H1 (cell line): ENCODE data around the gene GPR141. TPM values are rescaled to one million over a fixed set of nuclear protein-coding genes. Genes with fewer than 3 reads are reported as not detected.

ENCODE experiments used
- CTCF ChIA-PET: fragments of 300-600 bp; sonication (Branson Sonifier 250); formaldehyde crosslinking; loops from one replicate; lab custom pipeline; 2021; ENCODE audit not compliant: partially characterized antibody; lab: Charles Lee
- POLR2A ChIA-PET: fragments of 300-600 bp; sonication (Branson Sonifier 250); formaldehyde crosslinking; loops from one replicate; lab custom pipeline; 2021; ENCODE audit warnings: inconsistent platforms; ENCODE audit not compliant: partially characterized antibody; lab: Charles Lee
- DNase-seq, 2 experiments: peaks; one replicate each; pipeline versions ENCODE4 v3.0.0 to v3.0.0-alpha.2; 2010 to 2022; ENCODE audit warnings: low spot score in 2 of 2, low read depth in 1 of 2, mixed read lengths in 1 of 2
- FAIRE-seq: peaks from 2 replicates; lab custom pipeline; 2011; peaks lifted over from hg19 to GRCh38; lab: Jason Lieb, UNC
- H2AFZ ChIP-seq: 2 replicates; pipeline ENCODE4 v1.8.1; 2012; ENCODE audit warnings: low read length, inconsistent platforms
- H2AK5ac ChIP-seq: 2 replicates; pipeline ENCODE4 v1.6.1; 2013; ENCODE audit warnings: low read depth, low read length
- H2BK120ac ChIP-seq: replicated peaks from 2 replicates; pipeline ENCODE3; 2013; ENCODE audit warnings: low read depth, low read length, inconsistent platforms
- H2BK12ac ChIP-seq: 2 replicates; pipeline ENCODE4 v1.6.1; 2013; ENCODE audit warnings: low read depth, low read length
- H2BK15ac ChIP-seq: 2 replicates; pipeline ENCODE4 v1.6.1; 2013; ENCODE audit warnings: low read length
- H2BK20ac ChIP-seq: 2 replicates; pipeline ENCODE4 v1.6.1; 2013; ENCODE audit warnings: low read length
- H2BK5ac ChIP-seq: 2 replicates; pipeline ENCODE4 v1.6.1; 2013; ENCODE audit warnings: low read depth, low read length
- H3K14ac ChIP-seq: 2 replicates; pipeline ENCODE4 v1.6.1; 2013; ENCODE audit warnings: inconsistent platforms; ENCODE audit not compliant: insufficient read length
- H3K18ac ChIP-seq: 2 replicates; pipeline ENCODE4 v1.6.1; 2013; ENCODE audit warnings: low read length; ENCODE audit errors: extremely low read depth
- H3K23ac ChIP-seq: 2 replicates; pipeline ENCODE4 v1.6.1; 2013; ENCODE audit warnings: inconsistent platforms; ENCODE audit not compliant: insufficient read length
- H3K23me2 ChIP-seq: 2 replicates; pipeline ENCODE4 v1.6.1; 2013; ENCODE audit warnings: low read depth, low read length
- H3K27ac ChIP-seq: 2 replicates; pipeline ENCODE4 v1.6.1; 2011; ENCODE audit warnings: low read depth, low read length, inconsistent platforms
- H3K27me3 ChIP-seq, 4 experiments: replicated peaks in 1 of 4; 1 replicate in 1 of 4; 2 replicates in 3 of 4; pipeline versions ENCODE4 v1.6.1 to v1.8.1; 2011 to 2013; ENCODE audit warnings: low read length in 3 of 4, mild to moderate bottlenecking in 3 of 4, inconsistent platforms in 2 of 4, mixed read lengths in 2 of 4, moderate library complexity in 1 of 4; ENCODE audit not compliant: control insufficient read depth in 3 of 4, insufficient read depth in 3 of 4; ENCODE audit errors: extremely low read depth in 1 of 4
- H3K36me3 ChIP-seq, 4 experiments: 2 replicates each; pipeline versions ENCODE4 v1.6.1 to v1.8.1; 2011 to 2013; ENCODE audit warnings: mild to moderate bottlenecking in 4 of 4, low read length in 3 of 4, moderate library complexity in 2 of 4, control low read depth in 1 of 4, inconsistent platforms in 1 of 4; ENCODE audit not compliant: insufficient read depth in 4 of 4, control insufficient read depth in 2 of 4
- H3K4ac ChIP-seq: replicated peaks from 2 replicates; pipeline ENCODE3; 2013; ENCODE audit warnings: low read length, low read depth, mixed read lengths, inconsistent platforms; ENCODE audit not compliant: insufficient read length
- H3K4me1 ChIP-seq, 4 experiments: replicated peaks in 1 of 4; 1 replicate in 1 of 4; 2 replicates in 3 of 4; pipeline versions ENCODE4 v1.6.1 to v1.8.1; 2011 to 2013; ENCODE audit warnings: low read length in 3 of 4, inconsistent platforms in 2 of 4, mixed read lengths in 1 of 4; ENCODE audit not compliant: insufficient read depth in 4 of 4, control insufficient read depth in 3 of 4
- H3K4me2 ChIP-seq, 2 experiments: 2 replicates each; pipeline versions ENCODE4 v1.6.1 to v1.8.1; 2011 to 2013; ENCODE audit warnings: low read depth in 2 of 2, low read length in 2 of 2, control low read depth in 1 of 2, inconsistent platforms in 1 of 2, mild to moderate bottlenecking in 1 of 2; ENCODE audit not compliant: insufficient read depth in 1 of 2
- H3K4me3 ChIP-seq, 4 experiments: fragments of 200-600, 300-600 bp in 1 of 4; sonication (generic), shearing (Covaris generic), sonication (Bioruptor Twin) in 1 of 4; 2 replicates each; pipeline versions ENCODE4 v1.5.1 to v1.8.1; 2011 to 2016; ENCODE audit warnings: low read length in 4 of 4, low read depth in 3 of 4, control low read depth in 2 of 4, inconsistent platforms in 2 of 4, mild to moderate bottlenecking in 2 of 4, mixed read lengths in 1 of 4, moderate library complexity in 1 of 4; ENCODE audit not compliant: insufficient read depth in 2 of 4; ENCODE audit errors: extremely low read depth in 1 of 4
- H3K56ac ChIP-seq: replicated peaks from 2 replicates; pipeline ENCODE3; 2013; ENCODE audit warnings: low read depth, mild to moderate bottlenecking, mixed read lengths, low read length, inconsistent platforms; ENCODE audit not compliant: insufficient read length
- H3K79me1 ChIP-seq: 2 replicates; pipeline ENCODE4 v1.6.1; 2013; ENCODE audit warnings: low read depth, low read length, control low read depth
- H3K79me2 ChIP-seq, 2 experiments: 2 replicates each; pipeline versions ENCODE4 v1.6.1 to v1.8.1; 2012 to 2013; ENCODE audit warnings: low read length in 2 of 2, mild to moderate bottlenecking in 2 of 2, inconsistent platforms in 1 of 2; ENCODE audit not compliant: insufficient read depth in 2 of 2, control insufficient read depth in 1 of 2
- H3K9ac ChIP-seq, 4 experiments: replicated peaks in 1 of 4; 1 replicate in 1 of 4; 2 replicates in 3 of 4; pipeline versions ENCODE4 v1.6.1 to v1.8.1; 2011 to 2013; ENCODE audit warnings: low read depth in 3 of 4, low read length in 3 of 4, control low read depth in 2 of 4, mild to moderate bottlenecking in 2 of 4, moderate library complexity in 2 of 4, inconsistent platforms in 1 of 4; ENCODE audit errors: extremely low read depth in 1 of 4
- H3K9me3 ChIP-seq, 2 experiments: 2 replicates each; pipeline versions ENCODE4 v1.6.1 to v1.8.1; 2012 to 2013; ENCODE audit warnings: mild to moderate bottlenecking in 2 of 2, moderate library complexity in 2 of 2, control low read depth in 1 of 2, inconsistent platforms in 1 of 2, low read depth in 1 of 2, low read length in 1 of 2, mixed read lengths in 1 of 2; ENCODE audit not compliant: insufficient read depth in 2 of 2
- H4K20me1 ChIP-seq, 2 experiments: replicated peaks in 1 of 2; 2 replicates each; pipeline versions ENCODE3 to v1.8.1; 2011 to 2013; ENCODE audit warnings: inconsistent platforms in 2 of 2, low read length in 2 of 2, mild to moderate bottlenecking in 1 of 2; ENCODE audit not compliant: insufficient read depth in 2 of 2, control insufficient read depth in 1 of 2
- H4K5ac ChIP-seq: 2 replicates; pipeline ENCODE4 v1.6.1; 2013; ENCODE audit warnings: low read length, low read depth, mixed read lengths, inconsistent platforms; ENCODE audit not compliant: insufficient read length
- H4K8ac ChIP-seq: 2 replicates; pipeline ENCODE4 v1.8.0; 2013; ENCODE audit warnings: mild to moderate bottlenecking, moderate library complexity, low read length, inconsistent platforms; ENCODE audit not compliant: insufficient read depth; ENCODE audit errors: extremely low read depth
- H4K91ac ChIP-seq: replicated peaks from 2 replicates; pipeline ENCODE3; 2013; ENCODE audit warnings: low read length, mixed read lengths, inconsistent platforms; ENCODE audit not compliant: insufficient read length
- BCL11A ChIP-seq, 2 experiments: IDR thresholded peaks; one replicate each; pipeline ENCODE4 v1.6.1; 2011; ENCODE audit warnings: low read depth in 2 of 2, low read length in 2 of 2, mild to moderate bottlenecking in 2 of 2
- CBX5 ChIP-seq: fragments of 300-800, 300-1000 bp; sonication (generic); IDR thresholded peaks from 2 replicates; pipeline ENCODE4 v1.7.1; 2016; ENCODE audit warnings: antibody characterized with exemption, low read length, low read depth
- CBX8 ChIP-seq: fragments of 300-800, 300-1000 bp; sonication (generic); IDR thresholded peaks from 2 replicates; pipeline ENCODE4 v1.7.1; 2016; ENCODE audit warnings: low read depth, low read length, borderline replicate concordance
- CHD1 ChIP-seq: IDR thresholded peaks from 2 replicates; pipeline ENCODE4 v1.6.1; 2012; ENCODE audit warnings: low read depth, low read length, improper control_type of control experiment
- CHD2 ChIP-seq: IDR thresholded peaks from 2 replicates; pipeline ENCODE4 v1.6.1; 2012; ENCODE audit warnings: low read length, improper control_type of control experiment
- KDM1A ChIP-seq: fragments of 200-600, 300-600 bp; sonication (generic); IDR thresholded peaks from 2 replicates; pipeline ENCODE4 v1.7.1; 2016; ENCODE audit warnings: mild to moderate bottlenecking, low read length, borderline replicate concordance
- SIN3A ChIP-seq, 2 experiments: IDR thresholded peaks in 1 of 2; conservative IDR thresholded peaks in 1 of 2; 2 replicates each; pipeline ENCODE4 v1.6.1; 2011 to 2012; ENCODE audit warnings: low read length in 2 of 2, improper control_type of control experiment in 1 of 2, low read depth in 1 of 2, mild to moderate bottlenecking in 1 of 2
- TAF1 ChIP-seq: IDR thresholded peaks from 2 replicates; pipeline ENCODE4 v1.6.1; 2011; ENCODE audit warnings: mild to moderate bottlenecking, low read depth, low read length
- TAF7 ChIP-seq: optimal IDR thresholded peaks from 2 replicates; pipeline ENCODE3; 2011; ENCODE audit warnings: low read depth, mild to moderate bottlenecking, inconsistent platforms, low read length, moderate library complexity, borderline replicate concordance
- WGBS, 2 experiments: shearing (Covaris generic) in 1 of 2; methylation state at CpG; one replicate each; pipeline versions ENCODE4 v1.1.6 to v1.1.7; 2013 to 2015; ENCODE audit warnings: low lambda C conversion rate in 2 of 2, mixed read lengths in 2 of 2, inconsistent platforms in 1 of 2, low coverage in 1 of 2, missing lambda C conversion rate in 1 of 2; ENCODE audit not compliant: insufficient replicate concordance in 2 of 2, insufficient coverage in 1 of 2, insufficient read length in 1 of 2; ENCODE audit errors: extremely low coverage in 1 of 2, missing lambda C conversion rate in 1 of 2; 5-methylcytosine and 5-hydroxymethylcytosine counted together
- polyA plus RNA-seq, 7 experiments: library from polyadenylated mRNA; depleted of rRNA in 3 of 7; stranded (reverse) in 5 of 7; unstranded in 2 of 7; fragments of >200 nt in 5 of 7; fragments of 200-250 nt in 2 of 7; gene quantifications; 1 replicate in 5 of 7; 2 replicates in 1 of 7; 4 replicates in 1 of 7; pipeline versions ENCODE4 v1.2.1 to v1.2.3, GENCODE V29; 2011 to 2013; ENCODE audit warnings: missing spikeins in 2 of 7, mixed read lengths in 2 of 7
- total RNA-seq: library from RNA; stranded (reverse); fragmentation: NEBNext Ultra II Directional; extraction: Animal tissue kit (Norgen Biotek cat#: 25700); gene quantifications from 2 replicates; pipeline ENCODE4 v1.2.1, GENCODE V29; 2021
- TF ChIP-seq, protein P1 (sequence below): IDR thresholded peaks from 2 replicates; pipeline ENCODE4 v1.6.1; 2012; ENCODE audit warnings: inconsistent platforms
- TF ChIP-seq, protein P2 (sequence below): IDR thresholded peaks from 2 replicates; pipeline ENCODE4 v1.6.1; 2012; ENCODE audit warnings: low read length, inconsistent platforms

The GPR141 gene
- total and polyA plus RNA-seq, 2 of the 8 experiments (the other 6 are each of a cell fraction or from before 2014, with no cell fraction given) = 0.45 to 1.0 TPM

DNA sequence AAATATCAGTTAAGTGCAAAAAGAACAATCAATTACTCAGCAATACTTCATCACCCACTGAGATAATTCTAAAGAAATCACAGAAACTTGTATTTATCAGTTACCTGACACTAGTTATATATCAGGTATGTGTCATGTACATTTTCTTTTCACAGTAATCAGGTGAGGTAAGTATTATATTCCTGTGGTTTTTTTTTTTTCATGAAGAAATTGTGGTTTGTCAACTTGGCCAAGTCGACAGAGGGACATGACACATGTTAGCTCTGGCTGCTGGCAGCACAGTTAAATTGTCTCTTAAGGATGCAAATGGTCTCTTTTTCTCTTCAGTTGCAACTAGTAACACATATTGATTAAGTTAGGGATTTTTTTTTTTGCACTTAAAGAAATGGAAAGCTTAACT is 13.7 kb upstream of the GPR141 start:
- no peak overlapping the region for H3K14ac ChIP-seq
- no peak overlapping the region for H2BK20ac ChIP-seq
- H4K91ac ChIP-seq = no peak overlapping the region
- ChIA-PET CTCF (interaction anchor here (0.6 to 2.0 kb wide), 3 partner anchors 19 to 175 kb away, joined by 3 to 5 read pairs (median 4); no protein-coding TSS in a partner anchor), POLR2A (no interaction called here)
- H2BK120ac ChIP-seq = no peak overlapping the region
- no peaks in the 10 kb centered on the region for H3K27me3 ChIP-seq
- H3K56ac ChIP-seq = no peak overlapping the region
- H3K79me2 ChIP-seq = no peaks in the 10 kb centered on the region
- DNase-seq (no peak), FAIRE-seq (no peak)
- no peaks in the 10 kb centered on the region for H3K36me3 ChIP-seq
- H3K9me3 ChIP-seq = no peaks in the 10 kb centered on the region
- H2BK5ac ChIP-seq = no peak overlapping the region
- no peak overlapping the region for H3K4me2 ChIP-seq
- no peak overlapping the region for H3K4ac ChIP-seq
- H3K4me3 ChIP-seq = no peak overlapping the region
- H4K20me1 ChIP-seq = no peaks in the 10 kb centered on the region
- no peak overlapping the region for H2BK12ac ChIP-seq
- 52% methylated on average over 1 of the region's 1 CpG; no CpG with 5 or more reads in 1 of the 2 experiments for WGBS, 2 experiments
- no peak overlapping the region for H2AK5ac ChIP-seq
- H3K18ac ChIP-seq = no peak overlapping the region
- H4K5ac ChIP-seq = no peak overlapping the region
- no peak overlapping the region for H3K9ac ChIP-seq
- no peaks in the 10 kb centered on the region for H3K79me1 ChIP-seq
- peaks cover under 1 to 10% (median 7%) of the 10 kb centered on the region in 4 experiments; a peak in 5 of 7 replicates for H3K4me1 ChIP-seq
- no peaks in the 10 kb centered on the region for H3K23me2 ChIP-seq
- H3K23ac ChIP-seq = no peak overlapping the region
- no peak overlapping the region for H3K27ac ChIP-seq
- no peak overlapping the region for H2AFZ ChIP-seq
- H2BK15ac ChIP-seq = no peak overlapping the region
- no peak overlapping the region for H4K8ac ChIP-seq
- TF ChIP-seq SIN3A (conservative IDR thresholded peaks at IDR 0.05 in 1 of 2, IDR thresholded peaks at IDR 0.05 in 1 of 2; ENCODE audit: low read depth in 1 of 2, low read length in 2 of 2) = no peak
- no peak for TF ChIP-seq CBX8
- TF ChIP-seq BCL11A (IDR thresholded peaks at IDR 0.05; ENCODE audit: low read depth in 2 of 2, low read length in 2 of 2) = no peak
- TF ChIP-seq TAF7 = no peak
- no peak for TF ChIP-seq KDM1A
- TF ChIP-seq TAF1 = no peak
- no peak for TF ChIP-seq CBX5
- no peak for TF ChIP-seq CHD1
- TF ChIP-seq CHD2 = no peak
- TF ChIP-seq, protein P1, sequence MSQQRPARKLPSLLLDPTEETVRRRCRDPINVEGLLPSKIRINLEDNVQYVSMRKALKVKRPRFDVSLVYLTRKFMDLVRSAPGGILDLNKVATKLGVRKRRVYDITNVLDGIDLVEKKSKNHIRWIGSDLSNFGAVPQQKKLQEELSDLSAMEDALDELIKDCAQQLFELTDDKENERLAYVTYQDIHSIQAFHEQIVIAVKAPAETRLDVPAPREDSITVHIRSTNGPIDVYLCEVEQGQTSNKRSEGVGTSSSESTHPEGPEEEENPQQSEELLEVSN = no peak
- TF ChIP-seq, protein P2, sequence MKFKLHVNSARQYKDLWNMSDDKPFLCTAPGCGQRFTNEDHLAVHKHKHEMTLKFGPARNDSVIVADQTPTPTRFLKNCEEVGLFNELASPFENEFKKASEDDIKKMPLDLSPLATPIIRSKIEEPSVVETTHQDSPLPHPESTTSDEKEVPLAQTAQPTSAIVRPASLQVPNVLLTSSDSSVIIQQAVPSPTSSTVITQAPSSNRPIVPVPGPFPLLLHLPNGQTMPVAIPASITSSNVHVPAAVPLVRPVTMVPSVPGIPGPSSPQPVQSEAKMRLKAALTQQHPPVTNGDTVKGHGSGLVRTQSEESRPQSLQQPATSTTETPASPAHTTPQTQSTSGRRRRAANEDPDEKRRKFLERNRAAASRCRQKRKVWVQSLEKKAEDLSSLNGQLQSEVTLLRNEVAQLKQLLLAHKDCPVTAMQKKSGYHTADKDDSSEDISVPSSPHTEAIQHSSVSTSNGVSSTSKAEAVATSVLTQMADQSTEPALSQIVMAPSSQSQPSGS = no peak
